PFSK-1 (cell line): Measurements from ENCODE around the gene ADIRF.

Experiments used
- SIN3A ChIP-seq: IDR thresholded peaks from 2 replicates; pipeline ENCODE4 v1.6.1; 2012; ENCODE audit warnings: mild to moderate bottlenecking, low read length, moderate library complexity, borderline replicate concordance; ENCODE audit not compliant: insufficient read depth
- TAF1 ChIP-seq: IDR thresholded peaks from 2 replicates; pipeline ENCODE4 v1.6.1; 2012; ENCODE audit warnings: low read length, control low read depth, borderline replicate concordance; ENCODE audit not compliant: insufficient read depth

- TF ChIP-seq SIN3A (no peak), TAF1 (no peak)
Observed at GRCh38 chr10:86976362-86977056, 8.2 kb downstream of the ADIRF start.
